GM19240 (cell line): ENCODE results near the gene HTR6.

Experiments used
- DNase-seq: peaks from one replicate; pipeline ENCODE4 v3.0.0; 2011; ENCODE audit warnings: low spot score; ENCODE audit not compliant: insufficient read length

The HTR6 gene

DNA sequence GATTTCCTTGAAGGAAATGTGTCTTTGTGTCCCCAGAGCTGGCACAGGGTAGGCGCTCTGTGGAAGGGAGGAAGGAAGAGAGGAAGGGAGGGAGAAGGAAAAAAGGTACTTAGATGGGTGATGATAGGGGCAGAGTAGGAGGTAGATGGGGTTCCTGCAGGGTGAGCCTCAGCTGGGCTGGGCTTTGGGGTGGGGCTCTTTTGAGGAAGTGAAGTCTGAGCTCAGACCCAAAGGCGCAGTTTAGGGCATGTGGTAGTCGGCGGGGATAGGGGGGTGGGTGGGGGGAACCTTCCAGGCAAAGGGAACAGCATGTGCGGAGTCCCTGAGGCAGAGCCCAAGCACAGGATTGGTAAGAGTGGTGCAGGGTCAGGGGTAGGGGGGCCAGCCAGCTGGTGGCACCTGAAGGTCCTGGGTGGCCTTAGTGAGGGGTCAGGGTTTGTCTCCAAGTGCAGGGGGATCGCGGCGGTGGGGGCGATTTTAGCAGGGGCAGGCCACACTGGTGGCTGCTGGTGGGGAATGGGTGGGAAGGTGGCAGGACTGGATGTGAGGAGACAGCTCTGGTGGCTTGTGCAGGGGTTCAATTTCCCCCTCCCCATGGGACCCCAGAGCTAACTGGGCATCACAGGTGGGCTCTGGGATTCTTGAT lies 8.4 kb upstream of the HTR6 start:
- no peak for DNase-seq

DNA sequence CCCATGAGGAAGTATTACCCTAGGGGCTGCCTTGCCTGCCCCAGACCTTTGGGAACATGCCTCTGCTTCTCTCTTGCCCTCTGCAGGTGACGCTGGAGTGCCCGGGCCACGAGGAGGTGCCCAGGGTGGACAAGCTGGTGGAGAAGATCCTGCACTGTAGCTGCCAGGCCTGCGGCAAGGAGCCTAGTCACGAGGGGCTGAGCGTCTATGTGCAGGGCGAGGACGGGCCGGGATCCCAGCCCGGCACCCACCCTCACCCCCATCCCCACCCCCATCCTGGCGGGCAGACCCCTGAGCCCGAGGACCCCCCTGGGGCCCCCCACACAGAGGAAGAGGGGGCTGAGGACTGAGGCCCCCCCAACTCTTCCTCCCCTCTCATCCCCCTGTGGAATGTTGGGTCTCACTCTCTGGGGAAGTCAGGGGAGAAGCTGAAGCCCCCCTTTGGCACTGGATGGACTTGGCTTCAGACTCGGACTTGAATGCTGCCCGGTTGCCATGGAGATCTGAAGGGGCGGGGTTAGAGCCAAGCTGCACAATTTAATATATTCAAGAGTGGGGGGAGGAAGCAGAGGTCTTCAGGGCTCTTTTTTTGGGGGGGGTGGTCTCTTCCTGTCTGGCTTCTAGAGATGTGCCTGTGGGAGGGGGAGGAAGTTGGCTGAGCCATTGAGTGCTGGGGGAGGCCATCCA lies 7.8 kb upstream of the HTR6 start:
- DNase-seq = no peak

- DNase-seq = no peak
These were observed 7.2 kb upstream of the HTR6 start for GRCh38 chr1:19657511-19657910.

DNA sequence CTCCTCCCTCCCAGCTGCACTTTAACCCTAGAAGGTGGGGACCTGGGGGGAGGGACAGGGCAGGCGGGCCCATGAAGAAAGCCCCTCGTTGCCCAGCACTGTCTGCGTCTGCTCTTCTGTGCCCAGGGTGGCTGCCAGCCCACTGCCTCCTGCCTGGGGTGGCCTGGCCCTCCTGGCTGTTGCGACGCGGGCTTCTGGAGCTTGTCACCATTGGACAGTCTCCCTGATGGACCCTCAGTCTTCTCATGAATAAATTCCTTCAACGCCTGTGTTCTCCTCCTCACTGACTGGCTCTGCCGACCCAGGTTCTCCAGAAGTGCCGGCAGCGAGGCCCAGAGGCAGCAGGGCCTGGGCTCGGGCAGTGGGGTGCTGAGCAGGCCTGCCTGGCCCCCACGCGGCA lies 6.5 kb upstream of the HTR6 start:
- DNase-seq = no peak

DNA sequence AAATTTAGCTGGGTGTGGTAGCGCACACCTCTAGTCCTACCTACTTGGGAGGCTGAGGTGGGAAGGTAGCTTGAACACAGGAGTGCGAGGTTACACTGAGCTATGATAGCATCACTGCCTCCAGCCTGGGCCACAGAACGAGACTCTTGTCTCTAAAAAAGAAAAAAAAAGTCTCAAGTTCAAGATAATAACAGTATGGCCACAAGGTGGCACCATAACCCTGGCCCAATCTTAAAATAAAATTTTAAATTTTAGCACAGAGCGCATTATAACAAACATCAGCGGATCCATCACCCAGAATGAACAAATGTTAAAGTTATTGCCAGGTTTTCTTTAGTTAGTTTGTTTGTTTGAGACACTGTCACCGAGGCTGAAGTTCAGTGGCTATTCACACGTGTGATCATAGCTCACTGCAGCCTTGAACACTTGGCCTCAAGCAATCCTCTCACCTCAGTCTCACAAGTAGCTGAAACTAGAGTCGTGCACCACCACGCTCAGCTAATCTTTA lies 2.9 kb upstream of the HTR6 start:
- DNase-seq = no peak

DNA sequence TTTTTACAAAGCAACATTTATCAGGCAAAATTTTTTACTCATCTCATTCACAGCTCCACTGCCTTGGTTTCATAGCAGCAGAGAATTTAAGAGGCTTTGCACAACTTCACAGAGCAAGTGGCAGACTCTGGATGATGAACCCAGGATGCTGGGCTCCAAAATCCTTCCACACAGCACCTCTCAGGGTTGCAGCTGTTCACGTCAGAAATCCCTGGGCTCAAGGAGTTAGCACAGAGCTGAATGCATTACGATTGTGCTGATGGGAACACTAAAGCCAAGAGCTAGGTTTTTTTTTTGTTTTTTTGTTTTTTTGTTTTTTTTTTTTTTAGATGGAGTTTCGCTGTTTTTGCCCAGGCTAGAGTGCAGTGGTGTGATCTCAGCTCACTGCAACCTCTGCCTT lies 2.4 kb upstream of the HTR6 start:
- DNase-seq = no peak

DNA sequence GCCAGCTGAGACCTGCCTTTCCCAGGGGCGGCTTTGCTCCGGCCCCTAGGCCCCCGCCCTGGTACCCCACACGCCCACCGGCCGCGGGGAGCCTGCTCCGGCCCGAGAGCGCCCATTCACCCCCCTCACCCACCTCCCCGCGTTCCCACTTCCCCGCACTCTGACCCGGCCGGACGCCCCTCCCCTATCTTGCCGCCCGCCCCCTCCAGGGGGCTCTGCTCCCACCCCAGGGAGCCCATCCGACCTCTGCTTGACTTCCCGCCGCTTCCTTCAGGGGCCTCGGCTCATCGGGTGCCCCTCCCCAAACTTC lies 466 bp downstream of the HTR6 start:
- DNase-seq = no peak

DNA sequence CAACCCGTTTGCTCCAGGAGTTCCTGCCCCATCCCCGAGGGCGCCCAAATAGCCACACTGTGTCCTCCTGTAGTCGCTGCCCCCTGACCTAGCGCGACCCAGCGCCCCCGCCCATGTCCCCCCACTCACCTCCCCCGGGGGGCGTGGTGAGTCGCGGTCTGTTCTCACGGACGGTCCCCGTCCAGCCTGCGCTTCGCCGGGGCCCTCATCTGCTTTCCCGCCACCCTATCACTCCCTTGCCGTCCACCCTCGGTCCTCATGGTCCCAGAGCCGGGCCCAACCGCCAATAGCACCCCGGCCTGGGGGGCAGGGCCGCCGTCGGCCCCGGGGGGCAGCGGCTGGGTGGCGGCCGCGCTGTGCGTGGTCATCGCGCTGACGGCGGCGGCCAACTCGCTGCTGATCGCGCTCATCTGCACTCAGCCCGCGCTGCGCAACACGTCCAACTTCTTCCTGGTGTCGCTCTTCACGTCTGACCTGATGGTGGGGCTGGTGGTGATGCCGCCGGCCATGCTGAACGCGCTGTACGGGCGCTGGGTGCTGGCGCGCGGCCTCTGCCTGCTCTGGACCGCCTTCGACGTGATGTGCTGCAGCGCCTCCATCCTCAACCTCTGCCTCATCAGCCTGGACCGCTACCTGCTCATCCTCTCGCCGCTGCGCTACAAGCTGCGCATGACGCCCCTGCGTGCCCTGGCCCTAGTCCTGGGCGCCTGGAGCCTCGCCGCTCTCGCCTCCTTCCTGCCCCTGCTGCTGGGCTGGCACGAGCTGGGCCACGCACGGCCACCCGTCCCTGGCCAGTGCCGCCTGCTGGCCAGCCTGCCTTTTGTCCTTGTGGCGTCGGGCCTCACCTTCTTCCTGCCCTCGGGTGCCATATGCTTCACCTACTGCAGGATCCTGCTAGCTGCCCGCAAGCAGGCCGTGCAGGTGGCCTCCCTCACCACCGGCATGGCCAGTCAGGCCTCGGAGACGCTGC lies 1.1 kb downstream of the HTR6 start:
- DNase-seq = no peak

GRCh38 chr1:19668888-19669287 lies 4.2 kb downstream of the HTR6 start:
- no peak for DNase-seq

DNA sequence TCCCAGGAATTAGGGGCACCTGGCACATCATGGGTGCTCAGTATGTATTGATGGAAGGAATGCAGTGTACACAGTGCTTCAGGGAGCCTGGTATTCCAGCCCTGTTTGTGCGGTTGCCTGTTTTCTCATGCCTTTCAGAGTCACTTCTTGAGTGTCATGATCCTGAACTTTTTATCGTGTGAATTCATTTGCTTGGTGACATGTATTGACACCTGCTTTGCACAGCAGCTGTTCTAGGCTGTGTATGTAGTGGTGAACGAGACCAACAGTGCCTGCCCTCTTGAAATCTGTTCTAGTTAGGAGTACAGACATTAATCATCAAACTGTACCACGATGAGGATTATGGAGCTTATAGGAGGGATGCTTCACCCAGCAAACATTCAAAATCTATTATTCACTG lies 6.1 kb downstream of the HTR6 start:
- no peak for DNase-seq

DNA sequence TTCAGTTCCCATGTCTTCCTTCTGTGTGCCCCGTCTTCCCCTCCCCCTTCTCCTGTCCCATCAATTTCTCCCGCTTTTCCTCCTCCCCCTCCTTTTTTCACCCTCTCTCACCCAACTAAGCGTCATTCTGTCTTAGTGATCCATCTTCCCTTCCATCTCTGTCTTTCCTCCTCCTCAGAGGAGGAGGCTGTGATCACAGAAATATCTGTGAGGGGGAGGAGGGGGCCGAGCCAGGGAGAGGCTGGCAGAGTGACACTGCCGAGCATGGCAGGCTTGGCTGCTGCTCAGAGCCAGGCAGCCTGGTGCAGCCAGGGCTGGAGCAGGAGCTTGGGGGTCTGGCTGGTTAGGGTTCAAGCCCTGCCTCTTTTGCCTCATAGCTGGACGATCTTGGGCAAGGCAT lies 7.6 kb downstream of the HTR6 start:
- no peak for DNase-seq

DNA sequence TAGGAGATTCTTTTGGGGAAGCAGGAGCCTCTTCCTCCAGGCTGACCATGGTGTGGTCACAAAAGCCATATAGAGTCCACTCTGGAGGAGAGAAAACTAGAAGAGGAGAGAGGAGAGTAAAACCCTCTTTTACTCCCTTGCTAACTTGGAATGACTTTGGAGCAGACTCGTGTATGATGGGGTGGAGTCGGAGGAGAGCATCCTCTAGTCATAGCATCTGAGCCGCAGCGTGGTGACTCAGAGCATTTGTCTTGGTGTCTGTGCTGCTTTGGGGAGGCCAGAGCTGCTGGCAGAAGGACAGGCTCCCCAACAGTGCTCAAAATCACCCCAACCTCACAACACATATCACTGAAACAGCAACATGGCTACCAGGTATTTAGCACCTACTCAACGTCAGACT lies 11.1 kb downstream of the HTR6 start:
- DNase-seq = no peak

GRCh38 chr1:19676438-19676922 lies 11.8 kb downstream of the HTR6 start:
- peak; percentile 38 for DNase-seq

DNA sequence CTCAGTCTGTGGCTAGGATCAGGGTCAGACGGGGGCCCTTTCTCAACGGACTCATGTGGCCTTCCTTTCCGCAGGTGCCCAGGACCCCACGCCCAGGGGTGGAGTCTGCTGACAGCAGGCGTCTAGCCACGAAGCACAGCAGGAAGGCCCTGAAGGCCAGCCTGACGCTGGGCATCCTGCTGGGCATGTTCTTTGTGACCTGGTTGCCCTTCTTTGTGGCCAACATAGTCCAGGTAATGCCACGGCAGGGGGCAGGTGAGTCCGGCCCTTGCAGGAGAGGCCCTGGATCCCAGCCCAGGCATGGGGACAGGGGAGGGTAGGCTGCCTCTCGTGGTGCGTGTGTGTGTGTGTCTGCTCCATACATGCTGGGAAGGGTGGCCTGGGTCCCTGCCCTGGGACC lies 13.8 kb downstream of the HTR6 start:
- DNase-seq = no peak

DNA sequence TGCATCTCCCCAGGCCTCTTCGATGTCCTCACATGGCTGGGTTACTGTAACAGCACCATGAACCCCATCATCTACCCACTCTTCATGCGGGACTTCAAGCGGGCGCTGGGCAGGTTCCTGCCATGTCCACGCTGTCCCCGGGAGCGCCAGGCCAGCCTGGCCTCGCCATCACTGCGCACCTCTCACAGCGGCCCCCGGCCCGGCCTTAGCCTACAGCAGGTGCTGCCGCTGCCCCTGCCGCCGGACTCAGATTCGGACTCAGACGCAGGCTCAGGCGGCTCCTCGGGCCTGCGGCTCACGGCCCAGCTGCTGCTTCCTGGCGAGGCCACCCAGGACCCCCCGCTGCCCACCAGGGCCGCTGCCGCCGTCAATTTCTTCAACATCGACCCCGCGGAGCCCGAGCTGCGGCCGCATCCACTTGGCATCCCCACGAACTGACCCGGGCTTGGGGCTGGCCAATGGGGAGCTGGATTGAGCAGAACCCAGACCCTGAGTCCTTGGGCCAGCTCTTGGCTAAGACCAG lies 14.3 kb downstream of the HTR6 start:
- no peak for DNase-seq

DNA sequence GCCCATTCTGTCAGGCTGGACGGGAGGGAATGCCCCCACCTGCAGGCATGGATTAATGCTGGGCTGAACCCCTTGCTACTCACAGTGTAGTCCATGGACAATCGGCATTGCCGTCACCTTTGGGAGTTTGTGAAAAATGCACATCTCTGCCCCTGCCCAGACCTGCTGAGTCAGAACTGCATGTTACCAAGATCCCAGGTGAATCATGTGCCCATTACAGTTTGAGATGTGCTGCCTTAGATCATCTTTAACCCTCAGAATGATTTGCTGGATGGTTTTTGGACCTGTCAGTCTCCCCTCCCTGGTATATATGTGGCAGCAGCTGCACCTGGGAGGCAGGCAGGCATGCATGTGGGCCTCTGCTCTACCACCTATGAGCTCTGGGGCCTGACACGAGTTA lies 15.0 kb downstream of the HTR6 start:
- no peak for DNase-seq

GRCh38 chr1:19680644-19681043 lies 16.0 kb downstream of the HTR6 start:
- DNase-seq = no peak

- no peak for DNase-seq
These were observed 17.6 kb downstream of the HTR6 start for GRCh38 chr1:19682257-19682656.

DNA sequence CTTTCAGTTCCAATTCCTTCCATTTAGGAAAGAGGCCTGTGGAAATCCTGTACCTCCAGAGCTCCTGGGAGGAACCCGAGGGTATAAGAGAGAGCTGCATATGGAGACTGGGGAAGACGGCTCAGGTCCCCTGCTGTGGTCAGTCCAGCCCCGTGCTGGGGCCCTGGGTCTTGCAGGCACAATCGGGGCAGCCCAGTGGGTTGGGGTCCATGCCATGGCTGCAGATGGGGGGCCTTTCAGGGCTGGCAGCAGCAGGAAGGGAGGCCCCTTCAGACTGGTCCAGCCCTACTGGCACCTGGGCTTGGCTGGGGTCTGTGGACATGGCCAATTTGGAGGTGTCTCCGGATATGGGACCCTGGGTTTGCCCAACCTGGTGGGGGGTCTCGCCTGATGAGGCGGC lies 18.2 kb downstream of the HTR6 start:
- DNase-seq = no peak

DNA sequence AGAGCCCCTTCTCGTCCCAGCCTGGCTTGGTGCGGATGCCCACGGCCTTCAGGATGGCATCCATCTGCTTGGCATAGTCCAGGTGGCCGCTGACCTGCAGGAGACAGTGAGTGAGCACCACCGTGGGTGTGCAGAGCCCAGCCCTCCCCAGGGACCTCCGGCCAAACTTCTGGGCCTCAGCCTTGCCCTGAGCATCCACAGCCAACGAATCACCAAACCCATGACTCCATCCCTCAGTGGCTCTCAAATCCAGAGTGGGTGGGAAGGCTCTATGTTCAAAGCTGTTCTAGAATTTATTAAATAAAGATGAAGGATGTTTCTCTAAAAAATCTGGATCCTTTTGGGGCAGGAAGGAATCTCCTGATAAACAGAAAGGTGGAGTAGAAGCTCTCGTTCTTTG lies 18.7 kb downstream of the HTR6 start:
- DNase-seq = no peak

DNA sequence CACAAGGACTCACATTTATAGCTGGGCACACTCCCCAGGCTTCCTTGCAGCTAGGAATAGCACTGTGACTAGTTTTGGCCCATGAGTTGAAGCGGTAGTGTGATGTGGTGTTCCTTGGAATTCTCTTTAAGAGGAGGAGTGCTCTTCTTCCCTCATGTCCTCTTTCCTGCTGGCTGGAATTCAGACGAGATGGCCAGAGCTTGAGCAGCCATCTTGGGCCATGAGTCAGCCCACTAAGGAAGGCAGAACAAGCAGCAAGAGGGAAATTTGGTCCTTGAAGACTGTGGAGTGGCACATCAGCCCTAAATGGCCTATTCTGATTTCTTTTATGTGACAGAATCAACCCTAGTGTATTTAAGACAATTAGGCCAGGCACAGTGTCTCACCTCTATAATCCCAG lies 20.0 kb downstream of the HTR6 start:
- no peak for DNase-seq

DNA sequence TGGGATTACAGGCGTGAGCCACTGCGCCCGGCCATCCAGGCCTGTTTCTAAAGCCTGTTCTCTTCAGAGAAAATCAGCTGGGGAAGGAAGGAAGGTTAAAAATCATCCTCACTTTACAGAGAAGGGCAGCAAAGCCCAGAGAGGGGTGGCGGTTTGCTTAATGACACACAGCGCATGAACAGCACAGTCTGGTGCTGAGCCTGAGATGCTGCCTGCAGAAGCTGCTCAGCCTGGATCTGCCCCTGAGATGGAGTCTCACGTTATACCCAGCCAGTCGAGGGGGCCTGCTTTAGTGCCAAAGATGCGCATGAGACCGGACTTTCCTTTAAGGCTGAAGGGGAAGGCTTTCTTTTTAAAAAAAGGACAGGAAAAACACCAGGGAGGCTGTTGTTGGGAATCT lies 21.3 kb downstream of the HTR6 start:
- DNase-seq = no peak
